Islet of Langerhans (tissue), 1 donor: ENCODE results near the gene RAB29.
"Not testable (repeated sequence)": the region's sequence is repeated elsewhere in the genome, so short reads cannot be mapped to it uniquely, and the experiment has no call there.

Source experiments
- FAIRE-seq: peaks from one replicate; lab custom pipeline; 2011; peaks lifted over from hg19 to GRCh38; lab: Jason Lieb, UNC

The RAB29 gene

DNA sequence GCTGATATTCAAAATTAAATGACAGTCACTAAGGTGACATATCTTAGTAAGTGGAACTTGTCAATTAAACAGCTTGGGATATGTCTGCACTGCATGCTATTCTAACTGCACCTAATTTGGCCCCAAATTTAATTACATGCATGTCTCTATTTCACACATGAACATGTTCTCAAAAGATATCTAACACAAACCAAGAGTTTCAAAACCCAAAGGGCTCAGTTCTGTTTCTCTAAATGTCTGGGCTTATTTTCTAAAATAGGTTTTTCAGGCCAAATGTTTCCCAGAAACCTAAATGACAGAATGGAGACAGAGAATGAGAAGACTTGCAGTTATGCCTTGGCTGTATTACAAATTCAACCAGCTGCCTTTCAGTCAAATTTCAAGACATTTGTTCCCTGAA is 11.3 kb downstream of the RAB29 start:
- FAIRE-seq = no peak

DNA sequence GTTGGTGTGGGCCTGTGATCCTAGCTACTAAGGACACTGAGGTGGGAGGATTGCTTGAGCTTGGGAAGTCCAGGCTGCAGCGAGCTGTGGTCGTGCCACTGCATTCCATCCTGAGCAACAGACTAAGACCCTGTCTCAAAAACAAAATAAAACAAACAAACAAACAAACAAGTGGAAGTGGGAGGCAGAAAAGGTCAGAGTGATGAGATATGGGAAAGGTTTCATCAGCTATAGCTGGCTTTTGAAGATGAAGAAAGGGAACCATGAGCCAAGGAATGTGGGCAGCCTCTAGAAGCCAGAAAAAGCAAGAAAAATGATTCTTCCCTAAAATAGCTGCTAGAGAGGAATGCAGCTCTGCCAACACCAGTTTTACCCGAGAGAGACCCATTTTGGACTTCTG is 14.7 kb downstream of the RAB29 start:
- FAIRE-seq = no peak

DNA sequence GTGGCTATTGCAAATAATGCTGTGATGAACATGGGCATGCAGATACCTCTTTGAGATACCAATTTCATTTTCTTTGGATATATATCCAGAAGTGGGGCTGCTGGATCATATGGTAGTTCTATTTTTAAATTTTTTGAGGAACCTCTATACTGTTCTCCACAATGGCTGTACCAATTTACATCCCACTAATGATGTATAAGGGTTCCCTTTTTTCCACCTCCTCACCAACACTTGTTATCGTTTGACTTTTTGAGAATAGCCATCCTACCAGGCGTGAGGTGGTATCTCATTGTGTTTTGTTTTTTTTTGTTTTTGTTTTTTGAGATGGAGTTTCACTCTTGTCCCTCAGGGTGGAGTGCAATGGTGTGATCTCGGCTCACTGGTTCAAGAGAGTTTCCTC is 18.7 kb downstream of the RAB29 start:
- FAIRE-seq = no peak

DNA sequence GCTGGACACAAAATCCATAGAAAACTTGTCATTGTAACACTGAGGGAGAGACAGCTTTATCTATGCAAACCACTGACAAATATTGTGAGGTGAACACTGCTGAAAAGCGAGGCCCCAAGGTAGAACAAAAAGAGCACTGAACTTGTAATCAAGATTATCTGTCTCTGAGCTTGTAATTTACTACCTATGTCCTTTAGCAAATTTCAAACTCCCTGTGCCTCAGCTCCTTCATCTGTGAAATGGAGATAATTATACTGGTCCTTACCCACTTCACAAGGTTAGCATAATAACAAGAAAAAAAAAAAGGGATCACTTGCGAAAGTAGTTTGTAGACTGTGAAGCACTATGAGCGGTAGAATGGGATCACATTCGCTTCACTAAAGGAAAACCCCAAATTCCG is 20.4 kb downstream of the RAB29 start:
- no peak for FAIRE-seq

DNA sequence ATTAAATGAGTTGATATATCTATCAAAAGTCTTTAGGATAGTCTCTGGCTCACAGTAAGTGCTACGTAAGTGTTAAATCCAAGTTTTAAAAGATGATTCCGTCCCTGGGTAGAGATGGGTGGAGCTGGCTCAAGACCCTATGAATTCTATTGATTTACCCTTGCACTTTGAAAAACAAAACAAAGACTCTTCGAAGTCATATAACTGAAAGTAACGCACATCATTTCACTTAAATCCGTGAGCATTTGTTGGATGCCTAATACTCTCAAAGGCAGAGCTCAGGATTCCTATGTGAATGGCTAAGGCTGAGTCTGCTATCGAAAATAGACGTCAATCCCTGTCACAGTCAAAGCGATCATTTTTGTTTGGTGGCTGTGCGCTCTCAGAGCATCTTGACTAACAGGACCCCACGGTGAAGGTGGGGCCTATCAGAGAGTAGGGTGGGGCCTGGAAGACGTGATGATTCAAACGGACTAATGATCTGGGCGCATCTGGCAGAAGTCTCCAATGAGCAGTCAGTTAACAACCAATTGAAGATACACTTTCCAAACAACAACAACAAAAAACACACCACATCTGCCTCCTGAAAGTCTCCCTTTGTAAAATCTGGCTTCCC is 24.1 kb downstream of the RAB29 start:
- FAIRE-seq = peak; percentile 17

DNA sequence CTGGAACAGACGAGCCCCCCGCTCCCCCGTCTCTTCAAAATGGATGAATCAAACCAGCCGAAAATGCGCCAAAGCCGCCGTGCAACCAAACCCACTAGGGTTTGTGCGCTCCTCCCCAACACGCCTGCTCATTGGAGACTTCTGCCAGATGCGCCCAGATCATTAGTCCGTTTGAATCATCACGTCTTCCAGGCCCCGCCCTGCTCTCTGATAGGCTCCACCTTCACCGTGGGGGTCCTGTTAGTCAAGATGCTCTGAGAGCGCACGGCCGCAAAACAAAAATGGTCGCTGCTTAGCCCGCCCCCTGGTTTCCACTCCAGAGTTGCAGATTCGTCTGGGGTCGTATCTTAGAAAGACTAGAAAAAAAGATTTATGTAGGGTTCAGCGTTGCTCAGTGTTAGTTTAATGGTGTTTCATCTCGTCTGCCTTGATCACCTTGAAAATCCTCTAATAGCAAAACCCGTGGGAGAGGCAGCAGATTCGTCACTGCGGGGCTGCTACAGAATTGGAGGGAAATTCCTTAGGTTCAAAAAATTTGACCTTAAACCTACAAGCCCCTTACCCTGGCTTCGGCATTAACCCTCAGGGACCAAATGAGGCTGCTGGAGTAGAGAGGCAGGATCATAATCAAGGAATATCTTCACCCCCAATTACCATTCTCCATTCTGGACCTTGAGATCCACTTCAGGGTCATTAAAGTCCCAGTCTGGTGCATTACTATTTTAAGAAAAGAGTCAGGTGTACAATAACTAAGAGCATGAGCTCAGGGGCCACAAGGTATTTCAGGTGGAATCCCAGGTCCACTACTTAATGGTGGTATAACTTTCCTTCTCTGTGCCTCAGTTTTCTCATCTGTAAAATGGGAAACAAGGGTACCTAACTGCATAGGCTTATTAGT is 24.9 kb downstream of the RAB29 start, which contains the start of gene NUCKS1:
NUCKS1 (minus strand) TSS at position 45 of the 898 bp plus-strand sequence. CDS start 209 bp downstream, outside the sequence.
- FAIRE-seq = peak; percentile 97

DNA sequence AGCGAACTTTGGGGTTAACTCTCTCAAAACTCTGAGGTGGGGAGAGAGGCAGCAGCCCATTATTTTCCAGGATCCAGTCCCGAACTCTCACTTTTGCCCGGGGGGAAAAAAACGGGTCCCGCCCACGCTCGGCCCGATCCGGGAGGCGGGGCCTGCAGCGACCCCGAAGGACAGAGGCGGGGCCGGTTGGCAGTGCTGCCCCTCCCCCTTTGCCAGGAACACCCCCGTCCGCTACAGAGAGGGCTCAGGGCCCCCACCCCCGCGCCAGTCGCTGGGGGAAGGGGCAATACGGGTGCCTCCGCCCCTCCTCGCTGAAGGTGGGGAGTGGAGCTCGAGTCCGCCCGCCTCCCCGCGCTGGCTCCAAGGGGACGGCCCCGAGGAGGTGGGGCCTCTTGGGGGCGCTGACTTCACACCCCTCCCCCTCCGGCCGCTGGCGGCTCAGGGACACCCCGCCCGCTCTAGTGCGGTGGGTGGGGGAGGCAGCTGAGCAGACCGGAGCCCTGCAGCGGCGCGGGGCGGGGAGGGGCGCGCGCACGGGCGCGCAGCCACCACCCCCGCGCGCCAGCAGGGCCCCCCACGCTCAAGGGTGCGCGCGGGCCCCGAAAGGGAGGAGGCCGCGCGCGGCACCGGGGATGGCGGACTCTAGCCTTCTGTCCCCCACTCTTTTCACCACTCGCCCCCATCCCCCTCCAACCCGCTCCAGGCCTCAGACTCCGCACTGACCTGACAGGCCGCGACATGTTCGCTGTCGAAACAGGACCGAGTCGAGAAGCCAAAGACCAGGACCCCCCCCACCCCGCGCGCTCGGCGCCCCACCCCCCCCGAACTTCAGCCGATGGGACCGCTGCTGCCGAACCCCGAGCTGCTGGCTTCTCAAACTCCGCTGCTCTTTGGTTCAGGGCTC is 25.8 kb downstream of the RAB29 start:
- FAIRE-seq = no peak

DNA sequence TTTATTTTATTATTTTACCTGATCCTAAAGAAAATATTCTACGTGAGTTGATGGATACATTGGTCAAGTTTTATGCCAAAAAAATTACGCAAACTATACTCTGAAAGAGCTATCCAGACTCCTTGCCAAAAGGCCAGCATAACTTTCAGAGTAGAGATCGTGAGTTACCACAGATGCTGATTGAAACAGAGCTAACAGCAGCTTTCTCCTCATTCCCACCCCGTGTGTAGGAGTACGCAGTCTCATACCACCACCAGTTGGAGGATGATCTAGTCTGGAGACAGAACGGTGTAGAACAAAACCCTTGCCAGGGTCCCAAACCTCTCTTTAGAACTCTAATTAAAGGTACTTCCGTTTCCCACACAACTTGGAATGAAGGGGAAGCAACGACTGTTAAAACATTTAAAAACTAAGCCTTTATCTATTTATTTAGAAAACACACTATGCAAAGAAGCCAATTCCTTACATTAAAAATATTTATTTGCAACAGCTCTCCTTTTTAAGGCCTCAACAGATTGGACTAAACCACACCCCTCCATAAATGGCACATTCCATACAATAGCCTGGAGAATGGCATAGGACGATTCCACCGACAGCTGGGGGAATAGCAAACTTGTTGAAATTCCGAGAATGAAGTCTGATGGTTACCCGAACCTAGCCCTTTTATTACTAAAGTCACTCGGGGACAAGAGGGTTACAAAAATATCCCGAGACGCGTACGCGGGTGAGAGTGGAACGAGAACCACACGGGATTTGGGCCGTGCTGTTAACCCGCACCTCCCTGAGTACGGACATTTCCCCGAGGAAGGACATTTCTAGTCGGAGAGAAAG is 26.7 kb downstream of the RAB29 start:
- no peak for FAIRE-seq

DNA sequence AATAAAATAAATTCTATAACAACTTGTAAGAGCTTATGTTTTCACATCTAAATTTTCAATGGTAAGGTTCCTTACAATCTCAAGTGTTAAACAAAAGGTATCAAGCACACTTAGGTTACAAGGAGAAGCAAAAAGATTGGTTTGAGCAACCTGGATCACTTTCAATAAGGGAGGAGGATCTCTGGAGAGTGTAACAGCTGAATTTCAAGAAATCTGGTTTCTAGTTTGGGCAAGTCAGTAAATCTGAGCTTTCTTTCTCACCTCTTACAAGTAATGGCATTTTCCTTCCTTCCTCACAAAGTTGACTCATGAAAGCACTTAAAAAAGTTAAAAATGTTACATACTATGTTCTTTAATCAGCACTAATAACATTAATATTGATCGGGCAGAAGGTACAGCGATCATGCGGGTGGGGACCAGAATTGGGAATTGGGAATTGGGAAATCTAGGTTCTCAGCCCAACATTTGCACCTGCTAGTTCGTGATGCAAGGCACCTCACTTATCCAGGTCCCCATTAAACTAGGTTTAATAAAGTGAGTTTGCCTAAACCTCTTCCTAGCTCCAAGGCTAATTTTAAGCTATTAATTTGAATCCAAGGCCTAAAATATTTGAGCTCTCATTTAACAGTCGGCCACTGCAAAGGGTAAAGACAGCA is 28.4 kb downstream of the RAB29 start:
- FAIRE-seq = no peak

DNA sequence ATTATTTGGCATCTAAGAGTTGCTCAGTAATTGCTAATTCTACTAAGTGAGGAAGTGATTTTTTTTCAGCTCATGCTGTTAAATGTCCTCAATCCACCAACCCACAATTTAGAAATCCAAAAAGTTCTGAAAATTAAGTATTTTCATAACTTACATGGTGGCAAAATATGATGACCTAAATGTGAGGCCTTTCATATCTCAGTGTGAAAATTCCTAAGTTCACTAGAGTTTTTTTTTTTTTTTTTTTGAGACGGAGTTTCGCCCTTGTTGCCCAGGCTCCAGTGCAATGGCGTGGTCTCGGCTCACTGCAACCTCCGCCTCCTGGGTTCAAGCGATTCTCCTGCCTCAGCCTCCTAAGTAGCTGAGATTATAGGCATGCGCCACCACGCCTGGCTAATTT is 30.9 kb downstream of the RAB29 start:
- no peak for FAIRE-seq

DNA sequence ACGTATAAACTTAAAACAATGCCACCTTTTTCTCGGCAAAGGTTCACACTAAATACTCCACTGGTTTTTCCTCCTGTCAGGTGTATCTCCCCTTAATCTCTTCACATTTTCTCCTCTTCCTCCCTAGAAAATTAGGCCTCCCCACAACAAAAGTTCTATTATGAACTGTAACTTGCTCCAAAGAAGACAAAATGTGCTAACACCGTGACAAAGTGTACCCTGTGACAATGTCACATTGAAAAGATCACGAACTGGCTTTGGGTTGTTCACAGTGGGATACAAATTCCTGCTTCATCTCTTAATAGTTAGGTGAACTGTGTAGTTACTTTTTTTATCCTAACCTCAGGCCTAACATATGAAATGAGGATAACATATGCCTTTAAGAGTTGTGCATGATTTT is 31.3 kb downstream of the RAB29 start:
- FAIRE-seq = no peak

DNA sequence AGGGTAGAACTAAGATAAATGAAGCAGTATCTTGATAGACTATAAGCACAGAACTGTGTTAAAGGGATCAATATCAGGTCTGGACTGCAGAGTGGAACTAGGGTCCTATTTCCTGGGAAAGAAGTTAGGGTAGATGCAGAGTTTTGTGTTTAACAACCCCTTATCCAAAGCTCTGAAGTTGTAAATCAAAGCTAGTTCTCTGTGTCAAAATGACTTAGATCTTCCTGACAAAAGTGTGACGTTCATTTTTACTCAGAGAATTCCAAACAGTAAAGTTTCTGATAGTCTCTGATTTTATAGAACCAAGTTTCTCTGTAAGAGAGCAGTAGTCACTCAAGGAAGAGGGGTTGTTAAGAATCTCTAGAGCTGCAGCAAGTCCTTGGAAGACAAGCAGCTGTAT is 33.6 kb downstream of the RAB29 start:
- FAIRE-seq = no peak

DNA sequence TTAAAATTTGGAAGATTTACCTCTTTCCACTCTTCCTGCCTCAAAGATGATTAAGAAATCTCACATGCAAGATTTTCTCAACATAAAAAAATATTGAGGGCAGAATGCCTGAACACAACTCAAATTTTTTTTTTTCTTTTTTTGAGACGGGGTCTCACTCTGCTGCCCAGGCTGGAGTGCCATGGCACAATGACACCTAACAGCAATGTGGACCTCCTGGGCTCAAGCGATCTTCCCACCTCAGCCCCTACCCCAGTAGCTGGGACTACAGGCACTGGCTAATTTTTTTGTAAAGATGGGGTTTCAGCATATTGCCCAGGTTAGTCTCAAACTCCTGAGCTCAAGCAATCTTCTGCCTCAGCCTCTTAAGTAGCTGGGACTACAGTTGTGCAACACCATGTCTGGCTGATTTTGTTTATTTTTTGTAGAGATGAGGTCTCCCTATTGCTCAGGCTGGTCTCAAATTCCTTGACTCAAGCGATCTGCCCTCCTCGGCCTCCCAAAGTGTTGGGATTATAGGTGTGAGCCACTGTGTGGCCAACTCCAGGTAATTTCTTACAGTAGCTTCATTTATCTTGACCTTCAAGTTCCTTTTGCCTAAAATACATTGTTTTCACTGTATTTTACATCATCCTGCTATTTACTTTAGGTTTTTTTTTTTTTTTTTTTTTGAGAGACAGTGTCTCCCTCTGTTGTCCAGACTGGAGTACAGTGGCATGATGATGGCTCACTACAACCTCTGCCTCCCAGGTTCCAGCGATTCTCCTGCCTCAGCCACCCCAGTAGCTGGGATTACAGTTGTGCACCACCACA is 35.7 kb downstream of the RAB29 start:
- FAIRE-seq = no peak

DNA sequence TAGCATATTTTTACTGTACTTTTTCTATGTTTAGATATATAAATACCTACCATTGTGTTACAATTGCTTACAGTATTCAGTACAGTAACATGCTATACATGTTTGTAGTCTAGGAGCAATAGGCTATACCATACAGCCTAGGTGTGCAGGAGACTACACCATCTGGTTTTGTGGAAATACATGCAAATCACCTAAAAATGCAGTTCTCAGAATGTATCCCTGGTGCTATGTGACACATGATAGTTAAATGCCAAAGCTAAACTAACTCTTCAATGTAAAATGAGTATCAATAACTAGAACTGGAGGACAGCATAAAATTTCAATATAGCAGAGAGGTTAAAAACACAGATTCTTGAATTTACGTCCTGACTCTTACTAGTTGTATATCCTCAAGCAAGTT is 40.1 kb downstream of the RAB29 start:
- no peak for FAIRE-seq

DNA sequence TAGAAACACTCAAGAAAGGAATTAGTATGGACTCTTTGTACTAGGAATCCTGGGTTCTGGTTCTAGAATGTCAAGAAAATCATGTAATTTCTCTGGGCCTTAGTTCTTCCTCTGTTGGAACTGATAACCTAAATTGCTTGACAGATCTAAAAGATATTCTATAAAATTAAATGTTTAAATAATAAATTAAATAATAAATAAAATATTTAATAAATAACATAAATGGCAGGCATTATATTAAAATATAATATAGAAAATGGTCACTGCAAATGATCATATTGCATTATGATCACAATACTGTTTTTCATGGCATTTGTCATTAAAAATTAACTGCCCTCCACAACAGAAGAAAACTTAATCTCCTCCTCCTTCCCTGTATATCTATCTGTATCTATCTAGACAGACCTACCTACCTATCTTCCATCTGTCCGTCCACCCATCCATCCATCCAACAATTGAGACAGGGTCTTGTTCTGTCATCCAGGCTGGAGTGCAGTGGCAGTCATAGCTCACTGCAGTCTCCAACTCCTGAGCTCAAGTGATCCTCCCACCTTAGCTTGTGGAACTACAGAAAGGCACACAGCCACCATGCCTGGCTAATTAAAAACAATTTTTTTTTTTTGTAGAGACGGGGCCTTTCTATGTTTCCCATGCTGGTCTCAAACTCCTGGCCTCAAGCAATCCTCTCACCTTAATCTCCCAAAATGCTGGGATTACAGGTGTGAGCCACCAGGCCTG is 41.7 kb downstream of the RAB29 start:
- no peak for FAIRE-seq

DNA sequence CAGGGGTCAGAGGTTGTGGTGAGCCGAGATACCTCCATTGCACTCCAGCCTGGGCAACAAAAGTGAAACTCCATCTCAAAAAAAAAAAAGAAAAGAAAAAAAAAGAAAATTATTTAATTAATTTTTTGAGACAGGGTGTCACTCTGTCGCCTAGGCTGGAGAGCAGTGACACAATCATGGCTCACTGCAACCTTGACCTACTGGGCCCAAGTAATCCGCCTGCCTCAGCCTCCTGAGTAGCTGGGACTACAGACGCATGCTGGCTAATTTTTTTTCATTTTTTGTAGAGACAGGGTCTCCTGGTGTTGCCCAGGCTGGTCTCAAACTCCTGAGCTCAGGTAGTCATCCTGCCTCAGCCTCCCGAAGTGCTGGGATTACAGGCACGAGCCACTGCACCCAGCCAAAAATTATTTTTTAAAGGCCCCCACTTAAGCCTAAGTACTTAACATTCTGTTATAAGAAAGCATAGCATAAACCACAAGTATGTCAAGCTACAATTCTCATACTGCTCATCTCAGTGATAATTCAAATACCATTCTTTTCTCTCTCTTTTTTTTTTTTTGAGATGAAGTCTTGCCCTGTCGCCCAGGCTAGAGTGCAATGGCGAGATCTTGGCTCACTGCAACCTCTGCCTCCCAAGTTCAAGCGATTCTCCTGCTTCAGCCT is 45.2 kb downstream of the RAB29 start:
- no peak for FAIRE-seq

DNA sequence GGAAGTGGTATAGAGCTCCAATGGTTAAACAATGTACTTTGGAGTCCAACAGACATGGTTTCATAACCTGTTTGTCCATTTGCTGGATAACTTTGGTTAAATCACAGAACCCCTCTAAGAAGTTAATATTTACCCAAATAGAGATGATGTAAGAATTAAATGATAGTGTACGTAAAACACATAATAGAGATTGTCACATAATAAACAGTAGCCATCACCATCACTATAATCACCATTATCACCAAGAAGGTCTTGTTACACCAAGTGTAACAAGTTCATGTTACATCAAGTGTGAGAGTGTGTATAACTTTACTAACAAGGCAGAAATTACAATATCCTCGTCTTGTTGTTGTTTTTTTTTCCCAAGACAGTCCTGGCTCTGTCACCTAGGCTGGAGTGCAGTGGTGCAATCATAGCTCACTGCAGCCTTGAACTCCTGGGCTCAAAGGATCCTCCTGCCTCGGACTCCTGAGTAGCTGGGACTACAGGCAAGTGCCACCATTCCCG is 48.6 kb downstream of the RAB29 start:
- no peak for FAIRE-seq

DNA sequence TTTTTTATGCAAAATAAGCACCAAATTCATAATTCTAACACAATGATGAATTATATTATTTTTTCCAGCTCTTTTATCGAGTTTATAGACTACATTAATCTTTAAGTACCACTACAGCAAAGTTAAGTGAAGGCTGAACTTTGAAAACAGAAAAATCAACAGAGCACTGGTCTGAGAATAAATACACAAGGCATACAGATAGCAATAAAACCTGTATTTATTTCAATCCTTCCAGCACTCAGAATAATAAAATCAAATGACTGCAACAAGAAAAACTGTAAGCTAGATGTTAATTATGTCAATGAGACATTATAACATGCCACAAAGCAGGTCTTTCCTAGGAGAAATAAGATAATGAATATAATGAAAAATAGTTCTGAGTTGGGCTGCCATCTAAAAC is 49.8 kb downstream of the RAB29 start:
- FAIRE-seq = no peak

DNA sequence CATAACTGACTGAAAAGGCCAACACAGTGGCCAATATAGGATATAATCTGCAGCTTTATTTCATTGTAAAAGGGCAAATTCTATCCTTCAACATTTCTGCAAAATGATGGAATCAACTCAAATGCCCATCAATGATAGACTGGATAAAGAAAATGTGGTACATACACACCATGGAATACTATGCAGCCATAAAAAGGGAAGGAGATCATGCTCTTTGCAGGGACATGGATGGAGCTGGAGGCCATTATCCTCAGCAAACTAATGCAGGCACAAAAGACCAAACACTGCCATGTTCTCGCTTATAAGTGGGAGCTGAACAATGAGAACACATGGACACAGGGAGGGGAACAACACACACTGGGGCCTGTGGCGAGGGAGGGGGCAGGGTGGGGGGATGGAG is 54.5 kb downstream of the RAB29 start:
- FAIRE-seq = not testable (repeated sequence)
